GM21526 (cell line): Measurements from ENCODE around the gene SS18L1.
A peak's percentile ranks its signal among the peaks of the same experiment; 100 is the strongest.

ENCODE experiments used
- ATAC-seq: cut with Tn5 transposase; IDR thresholded peaks from one replicate; pipeline ENCODE4 v1.9.1; 2021; ENCODE audit warnings: moderate library complexity; ENCODE audit not compliant: unreplicated experiment, low FRiP score

SS18L1 gene

DNA sequence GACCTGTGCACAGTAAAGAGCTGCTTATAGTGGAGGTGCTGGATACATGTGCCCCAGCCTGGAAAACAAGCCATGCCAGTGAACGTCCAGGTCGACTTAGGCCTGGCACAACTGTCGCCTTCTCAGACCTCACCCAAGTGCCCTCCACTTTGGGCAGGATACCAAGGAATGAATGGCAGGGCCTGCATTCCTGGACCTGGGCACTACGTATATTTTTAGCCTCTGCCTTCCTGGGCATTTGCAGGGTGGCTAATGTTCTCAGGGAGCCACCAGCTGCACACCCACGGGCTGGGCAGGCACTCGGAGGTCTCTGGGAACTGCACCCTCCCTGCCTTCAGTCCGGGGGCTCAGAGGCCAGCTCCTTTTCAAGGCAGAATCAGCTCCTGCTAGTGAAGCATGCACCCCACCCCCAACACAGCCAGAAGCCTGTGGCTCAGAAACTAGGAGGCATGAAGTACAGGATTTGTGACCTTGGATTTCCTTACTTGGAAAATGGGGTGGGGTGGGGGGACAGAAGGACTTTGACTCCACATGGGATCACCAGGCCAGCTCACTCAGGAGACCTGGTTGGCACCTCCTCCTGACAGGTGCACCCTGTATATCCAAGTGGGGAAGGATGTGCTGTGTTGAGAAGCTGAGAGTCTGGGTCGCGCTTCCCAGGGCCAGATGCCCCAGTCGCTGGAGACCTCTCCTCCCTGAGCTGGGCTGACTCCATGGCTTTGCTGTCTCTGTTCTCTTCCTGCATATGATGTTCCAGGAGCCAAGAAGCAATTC lies 23.8 kb upstream of the SS18L1 start:
- no peak for ATAC-seq

DNA sequence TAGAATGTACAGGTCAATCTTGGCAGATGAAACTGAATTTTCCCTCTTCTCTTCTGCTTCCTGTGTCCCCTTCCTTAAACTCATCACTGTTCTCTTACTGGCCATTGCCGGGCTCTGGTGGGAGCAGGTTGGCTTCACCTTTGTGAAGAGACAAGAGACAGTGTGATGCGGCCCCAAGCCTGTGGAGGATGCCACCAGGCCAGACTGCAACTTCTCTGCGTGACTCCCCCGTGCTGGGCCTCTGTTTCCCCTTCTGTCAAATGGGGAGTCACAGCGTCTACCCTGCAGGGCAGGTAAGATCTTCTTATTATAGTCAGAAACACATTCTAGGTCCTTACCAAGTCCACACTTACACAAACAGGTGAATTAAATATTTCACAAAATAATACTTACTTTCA lies 23.2 kb upstream of the SS18L1 start:
- no peak for ATAC-seq

DNA sequence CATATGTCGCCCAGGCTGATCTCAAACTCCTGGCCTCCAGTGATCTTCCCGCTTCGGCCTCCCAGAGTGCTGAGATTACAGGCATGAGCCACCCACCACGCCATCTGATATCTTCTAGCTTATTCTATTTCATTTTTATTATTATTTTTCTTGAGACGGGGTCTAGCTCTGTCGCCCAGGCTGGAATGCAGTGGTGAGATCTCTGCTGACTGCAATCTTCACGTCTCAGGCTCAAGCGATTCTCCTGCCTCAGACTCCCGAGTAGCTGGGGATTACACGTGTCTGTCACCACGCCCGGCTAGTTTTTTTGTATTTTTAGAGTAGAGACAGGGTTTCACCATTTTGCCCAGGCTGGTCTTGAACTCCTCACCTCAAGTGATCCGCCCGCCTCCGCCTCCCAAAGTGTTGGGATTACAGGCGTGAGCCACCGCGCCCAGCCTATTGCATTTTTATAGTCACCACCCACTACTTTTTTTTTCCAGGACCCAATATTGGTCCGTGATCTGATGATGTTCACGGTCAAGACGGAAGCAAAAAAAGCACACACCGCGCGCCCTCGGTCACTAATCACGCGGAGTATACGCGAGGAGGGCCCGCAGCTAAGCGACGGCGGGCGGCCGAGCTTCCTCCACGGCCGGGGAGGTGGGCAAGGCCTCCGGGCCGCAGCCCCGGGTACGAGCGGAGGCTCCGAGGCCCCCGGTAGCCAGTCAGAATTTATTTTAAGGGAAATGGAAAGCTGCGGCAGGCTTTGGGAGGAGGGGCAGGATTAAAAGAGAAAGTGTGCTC lies 22.4 kb upstream of the SS18L1 start:
- peak; percentile 7 for ATAC-seq

DNA sequence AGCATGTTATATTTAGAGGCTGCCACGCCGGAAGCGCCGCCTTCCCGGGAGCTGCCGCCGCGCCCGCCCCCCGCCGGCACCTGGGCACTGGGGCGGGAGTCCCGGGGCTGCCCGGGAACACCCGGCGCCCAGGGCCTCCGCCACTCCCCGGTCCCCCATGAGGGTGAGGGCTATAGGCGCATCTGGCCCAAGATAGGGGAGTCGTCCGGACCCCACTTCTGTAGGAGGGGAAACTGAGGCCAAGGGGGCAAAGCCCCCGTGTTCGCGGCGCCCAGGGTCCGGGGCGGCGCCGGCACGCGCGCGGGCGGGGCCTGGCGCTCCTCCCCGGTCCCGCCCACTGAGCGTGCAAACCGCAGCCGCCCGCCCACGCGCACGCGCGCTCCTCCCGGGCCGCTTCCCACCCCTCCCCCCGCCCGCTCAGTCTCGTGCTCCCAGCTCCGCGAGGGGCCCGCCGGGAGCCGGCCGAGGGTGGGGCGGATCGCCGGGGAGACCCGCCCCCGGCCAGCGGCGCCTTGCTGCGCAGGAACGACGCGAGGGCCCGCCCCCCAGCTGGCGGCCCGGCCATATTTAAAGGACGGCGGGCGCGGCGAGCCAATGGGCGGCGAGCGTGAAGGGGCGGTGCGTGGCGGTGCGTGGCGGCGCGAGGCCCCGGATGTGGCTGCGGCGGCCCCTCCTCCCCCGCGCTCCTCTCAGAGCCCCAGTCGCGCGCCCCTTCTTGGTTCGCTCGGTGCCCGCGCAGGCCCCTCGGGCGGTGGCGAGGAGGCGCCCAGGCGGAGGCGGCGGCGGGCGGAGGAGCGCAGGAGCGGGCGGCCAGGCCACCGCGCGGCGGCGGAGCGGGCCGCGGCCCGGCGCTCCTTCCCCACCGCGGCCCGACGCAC lies 21.6 kb upstream of the SS18L1 start, which contains the start of gene LSM14B:
Gene LSM14B (plus strand): TSS at position 700 of the 878 bp plus-strand sequence. CDS start 192 bp downstream, outside the sequence.
- peak; percentile 75 for ATAC-seq

DNA sequence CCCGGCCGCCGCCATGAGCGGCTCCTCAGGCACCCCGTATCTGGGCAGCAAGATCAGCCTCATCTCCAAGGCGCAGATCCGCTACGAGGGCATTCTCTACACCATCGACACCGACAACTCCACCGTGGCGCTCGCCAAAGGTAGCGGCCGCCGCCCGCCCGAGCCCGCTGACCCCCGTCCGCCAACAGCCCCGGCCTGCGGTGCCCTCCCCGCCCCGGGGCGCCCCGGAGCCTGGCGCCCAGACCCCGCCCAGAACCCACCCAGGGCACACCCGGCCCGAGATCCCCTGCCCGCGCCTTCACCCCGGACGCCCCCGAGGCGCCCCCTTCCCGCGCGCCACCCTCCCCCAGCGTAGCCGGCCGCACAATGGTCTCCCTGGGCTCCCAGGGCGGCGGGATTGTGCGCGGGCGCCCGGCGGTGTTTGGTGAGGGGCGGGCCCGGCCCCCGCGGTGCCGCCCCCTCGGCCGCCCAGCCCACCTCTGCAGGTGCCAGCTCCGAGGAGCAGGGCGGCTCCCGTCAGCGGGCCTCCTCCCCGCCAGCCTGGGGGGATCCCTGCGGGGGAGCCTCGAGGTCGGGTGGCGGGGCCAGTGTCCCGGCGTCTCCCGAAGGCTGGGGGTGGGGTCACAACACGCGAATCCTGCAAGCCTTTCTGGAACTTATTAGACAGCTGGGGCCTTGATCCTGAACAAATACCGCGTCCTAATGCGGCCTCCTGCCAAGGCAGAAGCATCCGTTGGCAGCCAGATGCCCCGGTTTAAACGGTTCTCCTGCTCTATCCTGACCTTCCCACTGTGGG lies 20.7 kb upstream of the SS18L1 start:
- peak; percentile 9 for ATAC-seq

DNA sequence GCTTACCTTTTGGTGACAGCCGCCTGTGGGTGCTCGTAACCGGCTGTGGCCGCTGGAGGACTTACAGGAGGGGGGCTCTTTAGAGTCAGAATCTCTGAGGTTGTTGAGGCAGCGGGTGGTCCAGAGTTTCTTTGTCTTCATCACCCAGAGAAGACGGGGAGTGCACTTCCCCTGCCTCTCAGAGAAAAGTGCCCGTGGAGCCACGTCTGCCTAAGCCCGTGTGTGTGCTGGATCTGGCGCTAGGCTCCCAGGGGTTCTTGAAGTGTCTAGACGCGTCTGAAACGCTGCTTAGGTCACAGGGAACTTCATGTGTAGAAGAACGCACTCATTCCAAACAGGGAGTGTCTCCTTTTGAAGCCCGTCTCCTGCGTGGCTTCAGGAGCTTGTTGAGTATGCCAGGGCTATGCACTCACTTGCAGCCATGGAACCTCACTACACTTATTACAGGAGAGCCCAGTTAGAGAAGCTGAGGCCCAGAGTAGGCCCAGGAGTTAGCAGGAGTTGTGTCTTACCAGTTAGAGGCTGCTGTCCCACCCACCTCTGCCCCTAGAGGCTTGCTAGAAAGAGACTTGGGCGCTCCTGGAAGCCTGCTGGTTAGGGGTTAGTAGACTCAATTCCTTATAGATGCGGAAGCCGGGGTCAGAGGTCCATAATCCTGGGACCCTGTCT lies 20.0 kb upstream of the SS18L1 start:
- no peak for ATAC-seq

DNA sequence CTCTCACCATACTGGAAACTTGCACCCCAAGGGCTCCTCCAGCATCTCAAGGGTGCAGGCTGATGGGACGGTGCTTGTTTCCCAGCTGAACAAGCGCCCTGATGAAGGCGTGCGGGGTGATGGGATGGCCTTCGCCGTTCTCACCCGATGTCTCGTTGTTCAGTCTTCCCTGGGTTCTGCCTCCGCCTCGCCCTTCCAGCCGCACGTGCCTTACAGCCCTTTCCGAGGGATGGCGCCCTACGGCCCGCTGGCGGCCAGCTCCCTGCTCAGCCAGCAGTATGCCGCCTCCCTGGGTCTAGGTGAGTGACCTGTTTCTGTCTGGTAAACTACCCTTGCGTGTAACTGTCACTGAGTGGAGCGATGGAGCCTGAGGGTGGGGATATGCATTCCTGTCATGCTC lies 17.4 kb upstream of the SS18L1 start:
- ATAC-seq, result no peak

DNA sequence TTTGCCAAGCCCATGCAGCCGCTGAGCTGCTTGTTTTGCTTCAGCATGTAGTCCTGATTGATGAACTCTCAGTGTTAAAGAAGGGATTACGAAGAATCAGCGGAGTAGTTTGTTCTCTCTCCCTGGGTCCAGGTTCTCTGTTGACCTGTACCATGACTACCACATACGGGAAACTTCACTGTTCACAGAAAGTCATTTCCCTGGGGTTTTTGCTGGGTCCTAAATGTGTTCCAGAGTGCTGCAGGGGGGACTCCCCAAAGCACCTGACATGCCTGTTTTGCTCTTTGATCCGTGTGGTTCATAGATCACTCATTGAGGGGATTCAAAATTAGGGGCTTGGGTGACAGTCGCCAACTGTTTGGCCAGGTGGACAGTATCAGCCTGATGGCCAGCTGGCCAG lies 15.8 kb upstream of the SS18L1 start:
- no peak for ATAC-seq

DNA sequence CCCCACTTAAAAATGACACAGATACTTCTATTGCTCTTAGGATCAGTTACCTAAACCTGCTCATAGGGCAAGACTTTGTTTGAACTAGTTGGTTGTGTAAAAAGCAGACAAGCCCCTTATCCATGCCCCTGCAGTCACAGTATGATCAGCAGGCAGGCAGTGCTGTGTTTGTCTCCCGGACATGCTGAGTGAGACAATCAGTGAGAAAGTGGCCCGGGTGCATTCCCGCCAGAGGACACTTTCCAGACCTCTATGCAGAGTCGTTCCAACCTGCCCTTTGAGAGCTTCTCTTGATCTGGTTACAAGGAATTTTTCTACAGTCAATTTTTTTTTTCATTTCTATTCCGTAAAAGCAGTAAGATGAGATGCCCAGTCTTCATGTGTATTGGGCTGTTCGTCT lies 15.1 kb upstream of the SS18L1 start:
- no peak for ATAC-seq

DNA sequence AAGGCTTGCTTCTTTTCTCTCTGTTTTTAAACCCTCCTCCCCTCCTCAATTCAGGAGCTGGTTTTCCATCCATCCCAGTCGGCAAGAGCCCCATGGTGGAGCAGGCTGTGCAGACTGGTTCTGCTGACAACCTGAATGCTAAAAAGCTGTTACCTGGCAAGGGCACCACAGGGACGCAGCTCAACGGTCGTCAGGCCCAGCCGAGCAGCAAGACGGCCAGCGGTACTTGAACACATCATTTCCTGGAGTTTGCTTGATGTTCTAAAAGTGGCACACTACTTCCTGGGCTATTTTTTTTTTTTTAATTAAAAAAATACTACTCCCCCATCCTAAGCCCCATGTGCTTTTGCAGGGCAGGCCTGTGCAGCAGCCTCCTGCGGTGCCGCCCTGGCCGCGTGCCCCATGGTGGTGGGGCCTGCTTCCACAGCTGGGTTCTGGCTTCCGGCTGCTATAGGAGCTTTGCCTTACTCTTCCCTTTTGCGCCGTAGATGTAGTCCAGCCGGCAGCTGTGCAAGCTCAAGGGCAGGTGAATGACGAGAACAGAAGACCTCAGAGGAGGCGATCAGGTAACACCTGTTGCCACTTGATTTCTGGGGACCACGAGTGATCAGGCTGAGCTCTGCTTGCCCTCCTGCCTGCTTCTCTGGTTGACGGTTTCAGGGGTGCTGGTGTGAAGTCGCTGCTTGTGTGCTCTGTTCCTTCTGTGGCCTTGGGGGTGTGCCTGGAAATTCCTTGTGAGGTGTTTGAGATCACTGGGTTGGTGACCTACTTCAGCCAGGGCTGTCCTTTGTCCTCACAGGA lies 13.6 kb upstream of the SS18L1 start:
- no peak for ATAC-seq

DNA sequence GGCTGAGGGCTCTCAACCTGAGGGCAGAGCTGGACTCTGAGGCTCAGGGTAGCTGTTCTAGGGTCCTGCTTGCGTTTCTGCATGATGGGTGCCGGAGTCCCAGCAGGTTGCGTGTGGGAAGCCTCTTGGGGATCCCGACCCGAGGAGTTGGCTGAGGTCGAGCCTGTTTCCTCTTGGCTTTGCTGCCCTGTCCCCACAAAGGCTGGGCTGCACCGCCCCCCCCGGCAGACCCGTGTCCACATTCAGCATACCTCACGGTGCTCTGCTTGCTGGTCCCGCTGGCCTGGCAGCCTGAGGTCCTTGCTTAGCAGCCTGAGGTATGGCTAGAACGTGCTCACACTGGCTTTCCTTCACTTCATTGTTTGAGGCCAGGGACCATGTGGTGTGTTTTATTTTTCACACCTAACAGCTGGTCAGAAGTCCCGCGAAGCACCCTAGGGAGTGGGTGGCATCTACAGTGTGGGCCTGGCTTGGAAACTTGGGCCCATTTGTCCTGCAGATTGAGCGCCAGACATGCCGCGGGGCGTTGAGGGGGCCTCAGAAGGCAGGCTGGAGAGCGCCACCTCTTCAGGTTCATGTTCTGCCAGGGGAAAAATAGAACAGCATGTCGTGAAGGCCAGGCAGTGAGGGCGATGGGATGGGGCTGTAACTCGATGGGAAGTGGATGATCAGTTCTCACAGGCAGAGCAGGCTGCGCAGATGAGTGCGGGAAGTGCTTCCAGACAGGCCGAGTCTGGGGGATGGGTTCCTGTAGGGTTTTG lies 11.8 kb upstream of the SS18L1 start:
- no peak for ATAC-seq

DNA sequence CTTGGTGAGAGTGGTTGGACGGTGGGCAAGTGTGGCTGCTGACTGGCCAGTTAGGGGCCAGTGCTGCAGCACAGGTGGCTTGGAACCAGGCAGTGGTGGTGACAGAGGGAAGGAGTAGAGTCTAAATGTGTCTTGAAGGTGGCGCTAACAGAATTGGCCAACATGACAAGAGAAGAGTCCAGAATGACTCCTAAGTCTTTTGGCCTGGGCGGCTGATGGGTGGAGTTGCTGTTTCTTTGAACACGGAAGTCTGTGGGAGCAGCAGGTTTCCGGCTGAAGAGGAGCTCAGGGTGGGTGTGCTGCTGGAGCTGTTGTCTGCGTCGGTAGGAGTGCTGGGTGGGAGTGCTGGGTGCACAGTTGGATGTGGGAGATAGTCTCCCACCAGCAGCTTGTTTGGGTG lies 11.1 kb upstream of the SS18L1 start:
- no peak for ATAC-seq

DNA sequence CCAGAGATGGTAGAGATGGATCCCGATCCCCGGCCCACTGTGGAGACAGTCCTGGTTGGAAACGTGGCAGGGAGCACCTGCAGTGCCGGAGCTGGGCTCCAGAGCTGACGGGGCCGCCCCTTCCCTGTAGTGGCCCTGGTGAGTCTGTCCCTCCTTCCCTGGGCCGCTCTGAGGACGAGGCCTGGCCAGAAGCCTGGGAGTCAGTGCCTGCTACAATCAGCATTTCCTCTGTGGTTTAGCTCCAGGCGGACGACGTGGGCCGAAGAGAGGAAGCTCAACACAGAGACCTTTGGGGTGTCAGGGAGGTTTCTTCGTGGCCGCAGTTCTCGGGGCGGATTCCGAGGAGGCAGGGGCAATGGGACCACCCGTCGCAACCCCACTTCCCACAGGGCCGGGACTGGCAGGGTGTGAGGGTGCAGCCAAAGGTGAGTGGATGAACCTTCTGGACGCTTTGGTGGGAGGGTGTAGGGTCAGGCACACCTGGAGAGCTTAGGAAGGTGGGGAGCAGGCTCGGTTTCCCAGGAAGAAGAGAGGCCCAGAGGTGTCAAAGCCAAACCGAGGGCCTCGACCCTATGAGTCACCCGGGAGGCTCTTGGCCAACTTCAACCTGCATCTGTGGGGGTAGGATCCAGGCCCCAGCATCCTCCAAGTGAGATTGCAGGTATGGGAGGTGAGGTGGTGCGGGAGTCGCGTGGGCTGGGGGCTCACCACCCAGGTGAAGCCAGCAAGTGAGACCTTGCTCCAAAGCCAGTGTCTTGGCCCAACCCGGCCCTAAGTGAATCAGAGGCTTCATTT lies 10.3 kb upstream of the SS18L1 start:
- no peak for ATAC-seq

DNA sequence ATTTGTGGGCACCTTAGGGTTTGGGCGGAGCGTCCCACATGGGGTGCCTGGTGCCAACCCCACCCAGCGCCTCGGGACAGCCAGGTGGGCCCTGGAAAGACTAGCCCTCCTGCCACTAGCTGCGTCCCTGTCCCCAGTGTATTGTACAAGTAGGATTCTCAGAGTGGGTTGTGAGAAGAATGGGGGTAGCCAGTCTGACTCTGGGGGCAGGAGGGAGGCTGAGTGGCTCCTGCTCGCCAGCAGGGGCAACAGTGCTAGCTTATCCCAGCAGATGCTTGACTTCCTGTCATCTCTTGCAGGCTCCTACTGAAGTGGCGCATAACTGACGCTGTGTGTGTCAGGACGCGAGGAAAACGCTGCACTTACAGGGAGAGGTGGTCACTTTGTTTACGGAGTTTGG lies 9.7 kb upstream of the SS18L1 start:
- ATAC-seq, result no peak

DNA sequence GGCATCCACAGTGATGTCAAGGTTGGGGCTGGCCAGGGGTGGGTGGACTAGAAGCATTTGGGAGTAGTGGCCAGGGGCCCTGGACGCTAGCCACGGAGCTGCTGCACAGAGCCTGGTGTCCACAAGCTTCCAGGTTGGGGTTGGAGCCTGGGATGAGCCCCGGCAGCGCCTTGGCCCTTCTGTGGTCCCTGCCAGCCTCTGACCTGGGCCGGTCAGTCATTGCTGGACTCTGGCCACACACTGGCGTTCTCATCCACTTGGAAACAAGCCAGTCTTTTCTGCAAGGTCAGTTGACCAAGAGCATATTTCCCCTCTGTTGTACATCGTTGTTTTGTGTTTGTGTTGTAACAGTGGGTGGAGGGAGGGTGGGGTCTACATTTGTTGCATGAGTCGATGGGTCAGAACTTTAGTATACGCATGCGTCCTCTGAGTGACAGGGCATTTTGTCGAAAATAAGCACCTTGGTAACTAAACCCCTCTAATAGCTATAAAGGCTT lies 8.8 kb upstream of the SS18L1 start:
- no peak for ATAC-seq

DNA sequence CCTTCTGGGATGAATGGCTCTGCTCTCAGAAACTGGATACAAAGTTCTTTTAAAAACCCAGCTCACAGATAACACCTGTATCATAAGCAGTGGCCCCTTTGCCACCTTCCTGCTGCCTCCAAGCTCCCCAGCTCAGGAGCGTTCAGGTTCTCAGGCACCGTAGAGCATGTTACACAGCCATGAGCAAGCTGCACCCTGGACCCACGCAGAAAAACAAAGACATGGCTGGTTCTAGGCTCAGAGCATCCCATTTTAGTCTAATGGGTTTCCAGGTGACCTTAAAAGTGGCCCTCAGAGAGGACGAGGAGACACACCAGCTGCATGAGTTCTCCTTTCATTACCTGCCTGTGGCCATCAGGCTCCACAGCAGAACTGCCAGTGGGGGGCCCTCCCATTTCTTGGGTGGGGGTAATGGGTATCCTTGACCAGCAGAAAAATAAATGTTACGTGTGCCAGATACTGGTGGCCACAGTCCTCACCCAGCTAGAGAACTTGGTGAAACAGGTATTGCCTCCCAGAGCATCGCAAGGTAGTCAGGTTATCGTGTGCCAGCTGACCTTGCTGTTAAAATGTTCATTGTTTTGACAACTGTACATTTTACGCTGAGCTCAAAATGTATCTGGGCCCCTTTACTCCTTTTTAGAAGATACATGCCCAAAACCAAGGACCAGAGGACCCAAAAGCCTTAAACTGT lies 7.8 kb upstream of the SS18L1 start:
- no peak for ATAC-seq
